ENCODE measurements around the gene DLG1. TPM values are rescaled to one million over a fixed set of nuclear protein-coding genes. Genes with fewer than 3 reads are reported as not detected.

The DLG1 gene
- polyA plus RNA-seq, 1 donor from 2014 or later = 43.9 TPM

- H3K79me2 ChIP-seq (replicated peaks; ENCODE audit: insufficient read depth, low read length) = peaks cover 7% of the 10 kb centered on the region
- no peaks in the 10 kb centered on the region for H3K36me3 ChIP-seq (ENCODE audit: insufficient read depth, low read length)
- no peaks in the 10 kb centered on the region for H3K9me3 ChIP-seq (ENCODE audit: low read length)
- no peak overlapping the region for H3K4me3 ChIP-seq (ENCODE audit: low read length)
- TF ChIP-seq REST (IDR thresholded peaks at IDR 0.05; ENCODE audit: borderline replicate concordance) (no peak), SMC3 (conservative IDR thresholded peaks at IDR 0.05; ENCODE audit: poor library complexity) (no peak), RAD21 (conservative IDR thresholded peaks at IDR 0.05) (no peak), EP300 (conservative IDR thresholded peaks at IDR 0.05; ENCODE audit: poor library complexity, severe bottlenecking) (no peak), EZH2 (IDR thresholded peaks at IDR 0.05; ENCODE audit: borderline replicate concordance, insufficient read depth, low read length, poor library complexity, severe bottlenecking) (no peak), MXI1 (conservative IDR thresholded peaks at IDR 0.05; ENCODE audit: poor library complexity, severe bottlenecking) (no peak), TAF1 (IDR thresholded peaks at IDR 0.05; ENCODE audit: low read depth) (no peak), POLR2AphosphoS5 (IDR thresholded peaks at IDR 0.05) (no peak), CTCF (IDR thresholded peaks at IDR 0.05; ENCODE audit: poor library complexity, severe bottlenecking) (no peak)
- no peak overlapping the region for H3K27ac ChIP-seq (ENCODE audit: low read length)
- no peak overlapping the region for H3K4me2 ChIP-seq (ENCODE audit: low read length)
- no peak overlapping the region for H3K9ac ChIP-seq (ENCODE audit: low read length)
- no peaks in the 10 kb centered on the region for H4K20me1 ChIP-seq (ENCODE audit: insufficient read depth)
- H3K27me3 ChIP-seq (ENCODE audit: insufficient read depth, low read depth, low read length) = no peaks in the 10 kb centered on the region
- H3K9me2 ChIP-seq (ENCODE audit: insufficient read depth, low read length) = no peaks in the 10 kb centered on the region
- H3F3A ChIP-seq (ENCODE audit: insufficient read depth, low read length, poor library complexity, severe bottlenecking) = no peaks in the 10 kb centered on the region
- H2AFZ ChIP-seq (ENCODE audit: low read depth, low read length) = no peak overlapping the region
Measured at GRCh38 chr3:197174927-197175326, 123.5 kb downstream of the DLG1 start.

GRCh38 chr3:197173620-197174019 lies 124.8 kb downstream of the DLG1 start:
- Histone ChIP-seq H3K9me3 (ENCODE audit: low read length) (no peaks in the 10 kb centered on the region), H3K9me2 (ENCODE audit: insufficient read depth, low read length) (no peaks in the 10 kb centered on the region), H3K4me2 (ENCODE audit: low read length) (no peak overlapping the region), H3K36me3 (ENCODE audit: insufficient read depth, low read length) (no peaks in the 10 kb centered on the region), H3K4me3 (ENCODE audit: low read length) (no peak overlapping the region), H3K9ac (ENCODE audit: low read length) (no peak overlapping the region), H3F3A (ENCODE audit: insufficient read depth, low read length, poor library complexity, severe bottlenecking) (no peaks in the 10 kb centered on the region), H3K27ac (ENCODE audit: low read length) (no peak overlapping the region), H3K27me3 (ENCODE audit: insufficient read depth, low read depth, low read length) (no peaks in the 10 kb centered on the region), H2AFZ (ENCODE audit: low read depth, low read length) (no peak overlapping the region), H3K79me2 (replicated peaks; ENCODE audit: insufficient read depth, low read length) (peaks cover 16% of the 10 kb centered on the region), H4K20me1 (ENCODE audit: insufficient read depth) (no peaks in the 10 kb centered on the region)
- no peak for TF ChIP-seq SMC3 (conservative IDR thresholded peaks at IDR 0.05; ENCODE audit: poor library complexity)
- TF ChIP-seq EP300 (conservative IDR thresholded peaks at IDR 0.05; ENCODE audit: poor library complexity, severe bottlenecking) = no peak
- TF ChIP-seq REST (IDR thresholded peaks at IDR 0.05; ENCODE audit: borderline replicate concordance) = no peak
- TF ChIP-seq POLR2AphosphoS5 (IDR thresholded peaks at IDR 0.05) = no peak
- TF ChIP-seq EZH2 (IDR thresholded peaks at IDR 0.05; ENCODE audit: borderline replicate concordance, insufficient read depth, low read length, poor library complexity, severe bottlenecking) = no peak

Data from neural cell (in vitro differentiated cells).